Motor neuron (in vitro differentiated cells): ENCODE measurements around the gene MBP. TPM values are rescaled to one million over a fixed set of nuclear protein-coding genes. Genes with fewer than 3 reads are reported as not detected.
"Not testable (repeated sequence)": the region's sequence is repeated elsewhere in the genome, so short reads cannot be mapped to it uniquely, and the experiment has no call there.

Experiments used
- ATAC-seq, 8 experiments: fragments of 200-7000 bp; cut with Tn5 transposase; replicated peaks in 6 of 8; 2 replicates each; pipeline ENCODE4 v1.8.0; 2021; ENCODE audit warnings: mild to moderate bottlenecking in 8 of 8, moderate library complexity in 8 of 8
- H3K27ac ChIP-seq, 2 donors: fragments of 250-450 bp; sonication (Bioruptor Pico); 2 replicates each; pipeline ENCODE4 v1.9.0; 2021; ENCODE audit warnings: antibody characterized with exemption in 2 of 2, mild to moderate bottlenecking in 2 of 2, moderate library complexity in 1 of 2
- H3K4me1 ChIP-seq, 2 donors: fragments of 250-450 bp; sonication (Bioruptor Pico); replicated peaks in 1 of 2; 2 replicates each; pipeline ENCODE4 v1.6.1; 2021; ENCODE audit warnings: antibody characterized with exemption in 2 of 2, mild to moderate bottlenecking in 2 of 2, moderate library complexity in 1 of 2
- H3K4me3 ChIP-seq, 5 donors: fragments of 250-450 bp; sonication (Bioruptor Pico); 2 replicates each; pipeline ENCODE4 v1.9.0; 2021; ENCODE audit warnings: antibody characterized with exemption in 5 of 5, mild to moderate bottlenecking in 5 of 5, moderate library complexity in 4 of 5
- WGBS, 10 experiments: fragments of 450-650 bp; shearing (Covaris generic); methylation state at CpG; one replicate each; pipeline ENCODE4 v1.0.0; 2022; 5-methylcytosine and 5-hydroxymethylcytosine counted together
- in situ Hi-C, 9 experiments: fragments of 400-800 bp; cut with MboI; loops; one replicate each; pipeline ENCODE4 v1.15.0; 2021; ENCODE audit warnings: low sequenced_read_pairs in 9 of 9, low pct_unique_long_range_greater_than_20kb in 2 of 9; ENCODE audit not compliant: unreplicated experiment in 9 of 9
- total RNA-seq, 8 experiments: library from RNA; unstranded; fragments of 300-600 nt; gene quantifications; 2 replicates each; pipeline versions ENCODE4 v1.2.3 to v1.2.4, GENCODE V29; 2022

The MBP gene
- total RNA-seq, 8 experiments from 2014 or later: 1.6 to 52.1 (median 4.0) TPM

DNA sequence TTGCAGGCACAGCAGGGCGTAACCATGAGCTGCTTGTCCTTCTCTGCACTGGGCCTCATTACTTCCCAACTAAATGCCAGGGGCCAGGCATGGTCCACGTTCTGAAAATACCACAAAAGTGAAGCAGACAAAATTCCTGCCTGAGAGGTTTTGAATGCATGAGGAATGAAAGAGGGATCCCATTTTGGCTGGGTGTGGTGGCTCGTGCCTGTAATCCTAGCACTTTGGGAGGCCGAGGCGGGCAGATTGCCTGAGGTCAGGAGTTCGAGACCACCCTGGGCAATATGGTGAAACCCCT is 139.5 kb downstream of the MBP start:
- Histone ChIP-seq H3K4me3 (no peak overlapping the region), H3K27ac (no peak overlapping the region), H3K4me1 (peaks cover 9 to 12% of the 10 kb centered on the region in 2 donors)
- ATAC-seq: no peak
- in situ Hi-C loops: no loop called here
- WGBS, 10 experiments: 40 to 100% (median 87%) methylated on average over 1 to 6 of the region's 6 CpGs; no CpG with 5 or more reads in 1 of the 10 experiments

DNA sequence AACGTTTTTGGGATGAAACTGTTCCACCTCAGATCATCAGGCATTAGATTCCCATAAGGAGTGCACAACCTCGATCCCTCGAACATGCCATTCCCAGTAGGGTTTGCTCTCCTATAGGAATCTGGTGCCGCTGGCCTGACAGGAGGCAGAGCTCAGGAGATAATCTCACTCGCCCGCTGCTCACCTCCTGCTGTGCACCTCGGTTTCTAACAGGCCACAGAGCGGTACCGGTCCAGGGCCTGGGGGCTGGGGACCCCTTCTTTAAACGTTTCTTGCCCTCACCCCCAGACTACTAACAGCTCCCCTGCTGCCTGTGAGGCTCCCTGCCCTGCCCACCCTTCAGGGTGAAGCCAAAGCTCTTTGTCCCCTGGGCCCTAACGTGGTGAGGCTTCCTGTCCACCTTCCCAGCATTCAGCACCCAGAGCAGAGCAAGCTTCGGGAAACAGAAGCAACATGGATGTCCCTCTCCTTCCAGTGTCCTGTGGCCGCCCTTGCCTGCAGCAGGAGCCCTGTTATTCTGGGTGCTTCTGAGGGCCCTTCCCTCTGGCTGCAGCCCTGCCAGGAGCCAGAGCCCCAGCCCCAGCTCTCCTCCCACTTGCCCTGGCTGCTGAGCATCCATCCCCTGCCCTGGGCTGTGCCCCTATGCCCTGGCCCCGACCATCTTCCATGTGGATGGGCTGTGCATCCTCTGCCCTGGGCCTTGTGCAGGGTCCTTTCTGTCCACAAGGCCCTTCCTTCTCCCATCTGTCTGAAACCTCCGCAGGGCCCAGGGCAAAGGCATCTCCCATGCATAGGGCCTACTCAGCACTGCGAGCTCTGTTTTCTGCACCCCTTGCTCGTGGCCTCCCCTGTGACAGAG is 140.1 kb downstream of the MBP start:
- no peak overlapping the region for H3K4me3 ChIP-seq
- no peak overlapping the region for H3K27ac ChIP-seq
- 40 to 100% (median 76%) methylated on average over 2 to 6 of the region's 17 CpGs; no CpG with 5 or more reads in 4 of the 10 experiments for WGBS, 10 experiments
- peaks cover 9 to 12% of the 10 kb centered on the region in 2 donors for H3K4me1 ChIP-seq
- peak in 1 of 8 experiments; percentile 25 for ATAC-seq
- in situ Hi-C loops: no loop called here

DNA sequence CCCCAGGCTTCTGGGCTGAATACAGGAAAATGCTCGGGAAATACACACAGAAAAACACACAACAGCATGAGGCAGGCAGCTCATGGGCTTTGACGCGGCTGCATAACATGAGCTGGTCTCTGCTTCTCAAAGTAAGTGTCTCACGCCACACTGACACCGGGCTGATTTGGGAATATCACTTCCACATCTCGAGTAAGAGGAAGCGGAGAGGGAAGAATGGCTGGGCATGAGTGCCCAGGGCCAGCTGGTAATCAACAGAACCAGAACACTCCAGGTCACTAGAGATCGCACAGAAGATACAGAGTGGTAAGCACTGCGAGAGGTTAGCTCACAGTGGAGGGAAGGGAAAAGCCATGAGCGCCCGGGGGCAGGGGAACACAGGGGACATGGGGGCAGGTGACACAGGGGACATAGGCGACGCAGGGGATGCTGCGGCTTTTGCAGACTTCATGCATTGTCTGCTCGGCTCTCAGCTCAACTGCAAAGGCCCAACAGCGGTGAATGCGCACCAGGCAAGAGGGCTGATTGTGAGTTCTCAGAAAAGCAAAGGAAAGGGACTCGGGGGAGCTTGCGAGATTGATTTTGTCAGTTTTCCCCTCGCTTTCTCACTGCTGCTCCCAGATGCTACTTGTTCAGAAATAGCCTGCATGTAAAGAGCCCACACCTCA is 141.4 kb downstream of the MBP start:
- no peak overlapping the region for H3K4me3 ChIP-seq
- 24 to 93% (median 78%) methylated on average over 2 to 9 of the region's 20 CpGs; no CpG with 5 or more reads in 3 of the 10 experiments for WGBS, 10 experiments
- no peak for ATAC-seq
- H3K27ac ChIP-seq: no peak overlapping the region
- in situ Hi-C loops: no loop called here
- H3K4me1 ChIP-seq: peaks cover 8 to 9% of the 10 kb centered on the region in 2 donors

DNA sequence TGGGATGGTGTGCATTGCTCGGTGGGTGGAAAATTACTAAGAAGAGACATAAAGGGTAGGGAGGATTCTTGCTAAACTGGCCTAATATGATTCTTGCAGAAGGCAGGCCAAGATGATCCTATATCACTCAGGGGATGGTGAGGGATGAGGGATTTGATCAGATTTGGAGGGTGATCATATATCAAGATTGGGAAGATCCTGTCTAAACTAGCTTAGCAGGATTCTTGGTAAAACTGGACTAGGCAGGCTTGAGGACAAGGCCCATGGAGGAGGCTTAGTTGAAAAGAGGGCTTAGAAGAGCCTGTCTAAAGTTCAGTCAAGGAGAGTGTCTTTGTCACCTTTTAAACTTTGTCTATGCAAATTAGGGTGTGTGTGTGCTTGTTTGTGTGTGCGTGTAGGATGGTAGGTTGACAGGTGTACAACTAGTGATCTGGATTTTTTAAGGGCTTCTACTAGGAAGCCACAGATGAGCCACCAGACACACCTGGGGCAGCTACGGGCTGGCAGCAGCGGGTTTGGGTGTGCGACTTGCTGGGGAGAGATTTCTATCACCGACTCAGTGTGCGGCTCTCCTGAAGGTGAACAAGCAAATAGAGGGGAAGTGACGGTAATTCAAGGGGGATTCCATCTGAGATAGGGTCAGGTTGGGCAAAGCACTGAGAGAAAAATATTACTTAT is 142.1 kb downstream of the MBP start:
- ATAC-seq, H3K4me1 ChIP-seq, in situ Hi-C loops, H3K4me3 ChIP-seq, H3K27ac ChIP-seq: not testable (repeated sequence)
- 72 to 100% (median 92%) methylated on average over 1 to 5 of the region's 8 CpGs; no CpG with 5 or more reads in 5 of the 10 experiments for WGBS, 10 experiments

DNA sequence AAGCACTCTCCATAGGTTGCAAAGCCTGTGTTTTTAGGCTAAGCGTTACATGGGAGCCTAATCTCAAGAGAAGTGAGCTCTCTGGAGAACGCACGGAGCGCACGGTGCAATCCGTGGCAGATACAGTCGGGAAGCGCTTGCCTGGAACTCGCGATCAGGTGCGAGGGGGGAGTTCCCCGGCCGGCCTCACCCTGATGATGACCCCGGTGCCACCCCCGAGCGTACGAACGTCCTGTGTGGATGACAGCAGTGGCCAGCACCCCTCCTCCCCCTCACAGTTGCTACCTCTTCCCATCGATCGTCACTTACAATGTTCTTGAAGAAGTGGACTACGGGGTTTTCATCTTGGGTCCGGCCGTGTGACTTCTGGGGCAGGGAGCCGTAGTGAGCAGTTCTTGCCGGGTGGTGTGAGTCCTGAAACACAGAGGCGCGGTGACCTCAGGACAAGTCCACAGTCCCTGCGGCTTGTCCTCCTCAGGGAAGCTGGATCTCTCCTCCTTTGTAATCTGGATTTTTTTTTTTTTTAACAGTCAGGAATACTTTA is 142.9 kb downstream of the MBP start:
- Histone ChIP-seq H3K4me1 (peaks cover 8 to 9% of the 10 kb centered on the region in 2 donors), H3K27ac (no peak overlapping the region), H3K4me3 (no peak overlapping the region)
- ATAC-seq: no peak
- 40 to 98% (median 80%) methylated on average over 2 to 8 of the region's 28 CpGs; no CpG with 5 or more reads in 6 of the 10 experiments for WGBS, 10 experiments
- in situ Hi-C loops: no loop called here

DNA sequence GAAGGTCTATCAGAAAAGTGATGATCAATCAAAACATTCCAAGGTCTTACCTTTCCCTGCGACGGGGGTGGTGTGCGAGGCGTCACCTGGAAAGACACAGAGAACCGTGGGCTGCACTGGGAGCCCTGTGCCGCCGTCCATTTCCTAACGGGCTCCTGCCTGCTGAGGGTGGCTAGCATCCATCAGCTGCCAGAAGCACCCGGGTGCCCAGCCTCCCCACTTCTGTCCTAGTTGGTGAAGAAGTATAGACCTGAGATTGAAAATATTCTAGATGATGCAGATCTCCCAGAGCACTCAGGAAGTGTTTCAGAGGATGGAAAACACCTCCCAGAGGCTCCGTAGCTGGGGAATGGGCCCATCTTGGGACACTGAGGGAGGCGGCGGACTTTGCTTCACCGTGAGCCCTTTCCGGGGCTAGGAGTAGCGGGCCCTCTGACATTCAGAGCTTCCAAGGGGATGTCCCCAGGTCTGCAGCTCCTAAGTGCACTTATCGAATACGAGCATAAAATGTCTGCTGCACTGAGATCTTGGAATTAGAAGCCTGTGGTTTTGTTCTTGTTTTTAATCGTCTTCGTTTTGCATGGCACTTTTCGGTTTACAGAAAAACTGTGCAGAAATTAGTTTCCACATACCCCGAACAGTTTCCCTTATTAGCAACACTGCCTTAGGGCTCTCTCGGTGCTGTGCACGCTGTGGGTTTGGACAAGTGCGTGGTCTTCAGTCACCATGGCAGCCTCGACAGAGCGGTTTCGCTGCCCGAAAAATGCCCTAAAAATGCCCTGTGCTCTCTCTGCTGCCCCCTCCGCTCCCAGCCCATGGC is 143.5 kb downstream of the MBP start:
- 20 to 100% (median 90%) methylated on average over 1 to 12 of the region's 29 CpGs; no CpG with 5 or more reads in 1 of the 10 experiments for WGBS, 10 experiments
- H3K4me1 ChIP-seq: peaks cover 8 to 9% of the 10 kb centered on the region in 2 donors
- in situ Hi-C loops: no loop called here
- H3K27ac ChIP-seq: no peak overlapping the region
- ATAC-seq: no peak
- H3K4me3 ChIP-seq: no peak overlapping the region

DNA sequence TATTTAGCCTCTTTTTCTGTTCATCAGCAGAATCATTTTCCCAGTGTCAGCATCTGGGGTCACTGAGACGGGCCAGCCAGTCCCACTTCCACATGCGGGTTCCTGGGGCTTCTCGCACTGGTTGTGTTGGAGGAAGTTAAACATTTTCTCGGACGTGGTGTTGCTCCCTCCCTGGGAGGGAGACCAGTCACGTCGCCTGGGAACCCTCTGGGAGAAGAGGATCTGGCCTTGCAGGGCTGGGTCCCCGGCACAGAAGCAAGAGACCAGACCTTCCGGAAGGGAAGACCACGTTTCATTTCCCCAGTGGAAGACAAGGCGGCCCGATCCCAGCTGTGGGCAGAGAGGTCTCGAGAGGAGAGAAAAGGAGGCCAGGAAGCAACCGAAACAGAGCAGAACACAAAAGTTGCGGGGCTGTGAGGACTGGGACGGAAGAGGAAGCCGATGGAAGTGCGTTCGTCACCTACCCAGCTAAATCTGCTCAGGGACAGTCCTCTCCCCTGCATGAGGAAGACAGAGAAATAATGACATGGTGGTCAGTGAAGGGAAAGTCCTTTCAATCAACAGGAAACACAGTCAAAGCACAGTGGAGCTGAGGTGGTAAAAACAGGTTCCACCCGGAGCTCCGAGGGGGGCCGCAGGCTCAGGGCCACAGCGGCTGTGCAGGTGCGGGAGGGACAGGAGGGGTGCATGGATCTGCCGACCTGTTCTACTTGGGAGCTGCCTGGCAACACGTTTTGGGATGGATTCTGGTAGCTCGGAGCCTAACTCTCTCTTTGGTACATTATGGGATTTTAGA is 144.4 kb downstream of the MBP start:
- in situ Hi-C loops: no loop called here
- no peak overlapping the region for H3K27ac ChIP-seq
- 71 to 95% (median 79%) methylated on average over 4 to 17 of the region's 27 CpGs; no CpG with 5 or more reads in 2 of the 10 experiments for WGBS, 10 experiments
- no peak for ATAC-seq
- H3K4me1 ChIP-seq: peaks cover 14 to 16% of the 10 kb centered on the region in 2 donors
- H3K4me3 ChIP-seq: no peak overlapping the region

DNA sequence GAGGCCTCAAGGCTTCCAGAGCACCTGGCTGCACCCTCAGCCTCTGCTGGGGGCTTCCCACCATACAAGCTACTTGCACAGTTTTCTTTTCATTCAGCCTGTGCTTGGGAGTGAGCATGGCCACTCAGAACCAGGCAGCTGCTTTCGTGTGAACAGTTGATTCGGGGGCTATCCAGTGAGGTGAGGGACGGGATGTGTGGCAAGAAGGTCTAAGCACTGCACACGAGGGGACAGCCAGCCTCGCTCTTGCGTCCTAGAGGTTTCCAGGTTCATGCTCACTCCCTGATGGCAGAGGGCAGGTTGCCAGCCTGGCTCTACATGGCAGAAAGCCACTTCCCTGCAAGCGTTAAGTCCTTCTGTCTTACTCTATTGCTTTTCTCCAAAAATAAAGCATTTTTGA is 146.2 kb downstream of the MBP start:
- H3K4me1 ChIP-seq: peaks cover 10 to 11% of the 10 kb centered on the region in 2 donors
- ATAC-seq: no peak
- no peak overlapping the region for H3K27ac ChIP-seq
- in situ Hi-C loops: no loop called here
- WGBS, 10 experiments: 50 to 100% (median 83%) methylated on average over 1 to 7 of the region's 7 CpGs; no CpG with 5 or more reads in 4 of the 10 experiments
- no peak overlapping the region for H3K4me3 ChIP-seq

DNA sequence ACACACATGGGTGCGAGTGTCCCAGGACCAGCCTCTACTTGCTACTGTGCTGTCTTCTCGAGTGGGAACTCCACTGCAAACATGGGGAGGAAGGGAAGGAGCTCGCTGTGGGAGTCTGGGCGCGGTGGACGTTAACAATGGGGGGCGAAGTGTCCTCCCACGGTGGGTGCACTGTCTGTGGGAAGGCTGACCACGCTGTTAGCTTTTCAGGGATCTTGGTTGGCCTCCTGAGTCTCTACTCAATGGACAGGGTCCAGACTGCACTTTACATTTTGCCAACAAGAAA is 146.7 kb downstream of the MBP start:
- no peak overlapping the region for H3K4me3 ChIP-seq
- WGBS, 10 experiments: 100% methylated on average over 1 to 2 of the region's 9 CpGs; no CpG with 5 or more reads in 7 of the 10 experiments
- in situ Hi-C loops: no loop called here
- H3K4me1 ChIP-seq: peaks cover 6 to 7% of the 10 kb centered on the region in 2 donors
- no peak overlapping the region for H3K27ac ChIP-seq
- ATAC-seq: no peak

DNA sequence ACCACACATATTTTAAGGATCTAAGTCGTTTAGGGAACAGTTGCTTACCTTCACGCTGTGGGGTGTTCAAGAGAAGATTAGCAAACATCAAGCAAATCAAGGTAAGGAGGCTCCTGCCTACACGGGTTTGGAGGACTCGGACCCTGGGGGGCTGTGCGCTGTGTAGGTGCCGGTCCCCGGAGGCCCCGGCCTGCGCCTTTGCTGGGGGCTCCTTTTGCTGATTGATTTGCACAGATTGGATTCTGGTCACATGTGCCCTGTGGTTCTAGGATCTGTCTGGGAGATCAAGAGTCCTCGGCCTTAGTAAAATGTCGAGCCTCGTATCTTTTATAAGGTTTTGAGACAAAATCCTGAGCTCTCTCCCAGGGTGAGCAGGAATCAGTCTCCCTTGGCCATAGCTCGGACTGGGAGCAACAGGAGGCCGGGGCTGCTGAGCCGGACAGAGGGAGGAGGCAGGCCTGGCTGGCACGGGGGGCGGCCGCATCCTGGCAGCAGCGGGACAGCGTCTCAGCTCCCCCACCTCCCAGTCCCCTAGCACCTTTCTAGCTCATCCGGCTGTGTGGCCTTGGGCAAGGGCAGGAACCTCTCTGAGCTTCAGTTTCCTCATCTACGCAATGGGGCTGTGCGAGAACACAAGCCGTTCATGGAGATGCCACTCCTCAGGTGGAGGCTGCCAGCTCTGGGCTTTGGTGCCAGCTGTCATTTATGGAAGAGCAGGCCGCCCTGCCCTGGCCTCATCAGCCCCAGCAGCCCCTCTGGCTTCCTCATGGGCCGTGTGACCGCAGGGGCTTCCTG is 147.2 kb downstream of the MBP start:
- 60 to 94% (median 76%) methylated on average over 1 to 5 of the region's 27 CpGs; no CpG with 5 or more reads in 6 of the 10 experiments for WGBS, 10 experiments
- in situ Hi-C loops: no loop called here
- no peak overlapping the region for H3K4me3 ChIP-seq
- H3K4me1 ChIP-seq: peaks cover 6 to 7% of the 10 kb centered on the region in 2 donors
- no peak for ATAC-seq
- H3K27ac ChIP-seq: no peak overlapping the region
